ENCODE data around the gene LY6G5C. TPM values are rescaled to one million over a fixed set of nuclear protein-coding genes. Genes with fewer than 3 reads are reported as not detected.

The LY6G5C gene
- total RNA-seq, 1 experiment from 2014 or later, result 0.62 TPM

DNA sequence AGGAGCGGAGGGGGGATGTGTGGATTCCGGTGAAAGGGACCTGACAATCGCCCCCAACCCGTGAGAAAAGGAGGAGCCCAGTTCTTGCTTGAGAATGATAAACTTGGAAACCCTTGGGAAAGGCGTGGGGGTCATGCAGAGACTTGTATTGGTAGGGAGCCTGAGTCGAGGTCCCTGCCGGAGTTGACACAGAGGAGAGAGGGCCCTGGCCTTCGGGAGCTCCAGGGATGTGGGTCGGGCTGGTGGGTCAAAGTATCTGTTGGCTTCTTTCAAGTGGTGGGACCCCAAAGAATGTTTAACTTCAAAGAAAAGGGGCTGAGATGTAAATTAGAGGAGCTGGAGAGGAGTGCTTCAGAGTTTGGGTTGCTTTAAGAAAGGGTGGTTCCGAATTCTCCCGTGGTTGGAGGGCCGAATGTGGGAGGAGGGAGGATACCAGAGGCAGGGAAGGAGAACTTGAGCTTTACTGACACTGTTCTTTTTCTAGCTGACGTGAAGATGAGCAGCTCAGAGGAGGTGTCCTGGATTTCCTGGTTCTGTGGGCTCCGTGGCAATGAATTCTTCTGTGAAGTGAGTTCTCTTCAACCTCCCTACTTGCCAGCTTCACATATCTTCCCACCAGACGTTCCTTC, 14.4 kb downstream of the LY6G5C start:
- Histone ChIP-seq H3K27ac (ENCODE audit: low read length) (peak overlapping the region; percentile 96), H3K4me1 (ENCODE audit: control insufficient read depth, insufficient read depth, low read length) (peaks cover 14% of the 10 kb centered on the region), H3K36me3 (ENCODE audit: control insufficient read depth, insufficient read depth, low read length) (peaks cover 36% of the 10 kb centered on the region), H3K27me3 (ENCODE audit: control insufficient read depth, insufficient read depth, low read length) (no peaks in the 10 kb centered on the region), H3K4me3 (ENCODE audit: low read depth in 2 of 2, low read length in 2 of 2) (peak overlapping the region; percentile 76 to 94), H3K9me3 (ENCODE audit: control insufficient read depth, insufficient read depth, low read depth, low read length) (no peaks in the 10 kb centered on the region)
- BruUV-seq (replicated peaks), result no TSS peak
- in situ Hi-C loops (cut with HindIII; ENCODE audit: low pct_unique_long_range_greater_than_20kb, low sequenced_read_pairs), result no loop called here
- TF ChIP-seq, protein P1, sequence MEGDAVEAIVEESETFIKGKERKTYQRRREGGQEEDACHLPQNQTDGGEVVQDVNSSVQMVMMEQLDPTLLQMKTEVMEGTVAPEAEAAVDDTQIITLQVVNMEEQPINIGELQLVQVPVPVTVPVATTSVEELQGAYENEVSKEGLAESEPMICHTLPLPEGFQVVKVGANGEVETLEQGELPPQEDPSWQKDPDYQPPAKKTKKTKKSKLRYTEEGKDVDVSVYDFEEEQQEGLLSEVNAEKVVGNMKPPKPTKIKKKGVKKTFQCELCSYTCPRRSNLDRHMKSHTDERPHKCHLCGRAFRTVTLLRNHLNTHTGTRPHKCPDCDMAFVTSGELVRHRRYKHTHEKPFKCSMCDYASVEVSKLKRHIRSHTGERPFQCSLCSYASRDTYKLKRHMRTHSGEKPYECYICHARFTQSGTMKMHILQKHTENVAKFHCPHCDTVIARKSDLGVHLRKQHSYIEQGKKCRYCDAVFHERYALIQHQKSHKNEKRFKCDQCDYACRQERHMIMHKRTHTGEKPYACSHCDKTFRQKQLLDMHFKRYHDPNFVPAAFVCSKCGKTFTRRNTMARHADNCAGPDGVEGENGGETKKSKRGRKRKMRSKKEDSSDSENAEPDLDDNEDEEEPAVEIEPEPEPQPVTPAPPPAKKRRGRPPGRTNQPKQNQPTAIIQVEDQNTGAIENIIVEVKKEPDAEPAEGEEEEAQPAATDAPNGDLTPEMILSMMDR (IDR thresholded peaks at IDR 0.05), result no peak
- TF ChIP-seq SIN3A (IDR thresholded peaks at IDR 0.05; ENCODE audit: borderline replicate concordance, insufficient read depth, low read depth, low read length) (no peak), TCF7L2 (IDR thresholded peaks at IDR 0.05; ENCODE audit: low read depth, low read length) (no peak)
- TF ChIP-seq, protein P2, sequence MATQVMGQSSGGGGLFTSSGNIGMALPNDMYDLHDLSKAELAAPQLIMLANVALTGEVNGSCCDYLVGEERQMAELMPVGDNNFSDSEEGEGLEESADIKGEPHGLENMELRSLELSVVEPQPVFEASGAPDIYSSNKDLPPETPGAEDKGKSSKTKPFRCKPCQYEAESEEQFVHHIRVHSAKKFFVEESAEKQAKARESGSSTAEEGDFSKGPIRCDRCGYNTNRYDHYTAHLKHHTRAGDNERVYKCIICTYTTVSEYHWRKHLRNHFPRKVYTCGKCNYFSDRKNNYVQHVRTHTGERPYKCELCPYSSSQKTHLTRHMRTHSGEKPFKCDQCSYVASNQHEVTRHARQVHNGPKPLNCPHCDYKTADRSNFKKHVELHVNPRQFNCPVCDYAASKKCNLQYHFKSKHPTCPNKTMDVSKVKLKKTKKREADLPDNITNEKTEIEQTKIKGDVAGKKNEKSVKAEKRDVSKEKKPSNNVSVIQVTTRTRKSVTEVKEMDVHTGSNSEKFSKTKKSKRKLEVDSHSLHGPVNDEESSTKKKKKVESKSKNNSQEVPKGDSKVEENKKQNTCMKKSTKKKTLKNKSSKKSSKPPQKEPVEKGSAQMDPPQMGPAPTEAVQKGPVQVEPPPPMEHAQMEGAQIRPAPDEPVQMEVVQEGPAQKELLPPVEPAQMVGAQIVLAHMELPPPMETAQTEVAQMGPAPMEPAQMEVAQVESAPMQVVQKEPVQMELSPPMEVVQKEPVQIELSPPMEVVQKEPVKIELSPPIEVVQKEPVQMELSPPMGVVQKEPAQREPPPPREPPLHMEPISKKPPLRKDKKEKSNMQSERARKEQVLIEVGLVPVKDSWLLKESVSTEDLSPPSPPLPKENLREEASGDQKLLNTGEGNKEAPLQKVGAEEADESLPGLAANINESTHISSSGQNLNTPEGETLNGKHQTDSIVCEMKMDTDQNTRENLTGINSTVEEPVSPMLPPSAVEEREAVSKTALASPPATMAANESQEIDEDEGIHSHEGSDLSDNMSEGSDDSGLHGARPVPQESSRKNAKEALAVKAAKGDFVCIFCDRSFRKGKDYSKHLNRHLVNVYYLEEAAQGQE (IDR thresholded peaks at IDR 0.05; ENCODE audit: insufficient read depth in 1 of 2, low read depth in 2 of 2, low read length in 1 of 2), result no peak
- ATAC-seq (no peak), DNase-seq (ENCODE audit: low read depth, low spot score) (no peak)
- ChIA-PET POLR2A (no interaction called here), CTCF (no interaction called here)
- intact Hi-C loops (cut with micrococcal nuclease; ENCODE audit: unreplicated experiment), result no loop called here

DNA sequence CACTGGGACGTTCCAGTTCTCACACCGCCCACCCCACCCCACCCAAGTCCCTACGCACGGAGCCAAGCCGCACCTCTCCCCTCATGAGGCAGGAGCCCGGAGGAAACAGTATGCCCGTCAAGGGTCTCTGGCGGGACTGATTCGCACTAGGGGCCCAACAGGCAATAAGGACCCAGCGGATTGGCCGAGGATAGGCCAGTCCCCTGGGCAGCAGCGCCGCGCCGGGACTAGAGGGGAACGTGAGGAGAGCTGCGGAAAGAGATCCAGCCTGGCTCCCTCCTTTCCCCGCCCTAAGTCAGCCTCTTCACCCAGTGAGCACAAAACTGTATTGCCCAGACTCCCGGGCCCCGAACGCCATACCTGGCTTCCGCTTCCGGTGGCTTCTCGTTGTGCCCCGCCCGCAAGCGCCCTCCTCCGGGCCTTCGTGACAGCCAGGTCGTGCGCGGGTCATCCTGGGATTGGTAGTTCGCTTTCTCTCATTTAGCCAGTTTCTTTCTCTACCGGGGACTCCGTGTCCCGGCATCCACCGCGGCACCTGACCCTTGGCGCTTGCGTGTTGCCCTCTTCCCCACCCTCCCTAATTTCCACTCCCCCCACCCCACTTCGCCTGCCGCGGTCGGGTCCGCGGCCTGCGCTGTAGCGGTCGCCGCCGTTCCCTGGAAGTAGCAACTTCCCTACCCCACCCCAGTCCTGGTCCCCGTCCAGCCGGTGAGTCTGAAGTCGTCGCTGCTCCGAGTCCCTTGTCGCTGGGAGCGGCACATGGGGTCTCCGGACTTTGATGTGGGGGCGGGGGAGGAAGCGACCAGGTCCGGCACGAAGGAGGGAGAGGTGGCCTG, 15.1 kb downstream of the LY6G5C start, which contains the start of gene CSNK2B:
Gene CSNK2B (plus strand): TSS at position 580 of the 836 bp plus-strand sequence. CDS start 752 bp downstream, outside the sequence.
- ChIA-PET CTCF (no interaction called here), POLR2A (interaction anchor here (0.6 kb wide), 1 partner anchor 39 kb away, joined by 4 read pairs; no protein-coding TSS in a partner anchor)
- TF ChIP-seq POLR2AphosphoS5 (IDR thresholded peaks at IDR 0.05; ENCODE audit: low read depth, low read length), result peak; percentile 64; the same call in 1 of the 2 replicates
- 0 out of 2 replicates have a peak, but pooled peaks have one; percentile 74 for TF ChIP-seq SIN3A (IDR thresholded peaks at IDR 0.05; ENCODE audit: borderline replicate concordance, insufficient read depth, low read depth, low read length)
- TF ChIP-seq, protein P2 (IDR thresholded peaks at IDR 0.05; ENCODE audit: insufficient read depth in 1 of 2, low read depth in 2 of 2, low read length in 1 of 2), result no peak
- H3K9me3 ChIP-seq (ENCODE audit: control insufficient read depth, insufficient read depth, low read depth, low read length), result no peaks in the 10 kb centered on the region
- peak; percentile 88 for DNase-seq (ENCODE audit: low read depth, low spot score)
- peaks cover 14% of the 10 kb centered on the region for H3K4me1 ChIP-seq (ENCODE audit: control insufficient read depth, insufficient read depth, low read length)
- no TSS peak for BruUV-seq (replicated peaks)
- H3K27me3 ChIP-seq (ENCODE audit: control insufficient read depth, insufficient read depth, low read length), result no peaks in the 10 kb centered on the region
- H3K4me3 ChIP-seq (ENCODE audit: low read depth in 2 of 2, low read length in 2 of 2), result peak within 1 kb of the TSS; percentile 76 to 94
- H3K36me3 ChIP-seq (ENCODE audit: control insufficient read depth, insufficient read depth, low read length), result peaks cover 36% of the 10 kb centered on the region
- ATAC-seq, result peak; percentile 91
- in situ Hi-C loops (cut with HindIII; ENCODE audit: low pct_unique_long_range_greater_than_20kb, low sequenced_read_pairs), result no loop called here
- H3K27ac ChIP-seq (ENCODE audit: low read length), result peak within 1 kb of the TSS; percentile 96
- intact Hi-C loops (cut with micrococcal nuclease; ENCODE audit: unreplicated experiment), result no loop called here

Measured in Panc1 (cell line).